Sigmoid colon (tissue), 4 donors: ENCODE measurements around the gene PPFIBP2.

Source experiments
- EP300 ChIP-seq, 4 donors: sonication (generic); formaldehyde crosslinking; IDR thresholded peaks; one replicate each; pipeline ENCODE4 v1.6.1; 2017; ENCODE audit warnings: antibody characterized with exemption in 4 of 4
- TF ChIP-seq, protein P1 (sequence below), 4 experiments: fragments of 450-650 bp in 3 of 4; fragments of 200-600 bp in 1 of 4; IDR thresholded peaks; one replicate each; pipeline ENCODE4 v1.5.1; 2016 to 2019; ENCODE audit warnings: antibody characterized with exemption in 4 of 4, mild to moderate bottlenecking in 3 of 4, moderate library complexity in 2 of 4

DNA sequence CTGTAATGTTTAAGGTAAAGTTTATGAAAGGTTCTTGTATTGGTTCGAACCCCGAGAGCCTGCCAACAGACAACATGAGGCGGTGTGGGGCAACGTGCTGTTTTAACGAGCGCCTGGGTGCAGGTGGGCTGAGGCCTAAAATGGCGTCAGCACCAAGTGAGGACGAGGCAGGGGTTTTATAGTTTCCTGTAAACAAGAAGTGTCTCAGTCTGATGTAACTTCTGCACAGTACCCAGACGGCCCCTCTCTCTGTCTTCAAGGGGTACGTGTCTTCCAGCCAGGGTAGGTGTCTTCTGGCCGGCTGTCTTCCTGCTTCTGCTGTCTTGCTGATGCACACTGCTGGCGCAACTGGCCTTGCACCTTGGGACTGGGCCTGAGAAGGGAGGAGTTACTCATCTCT is 2.7 kb downstream of the PPFIBP2 start:
- TF ChIP-seq, protein P1, sequence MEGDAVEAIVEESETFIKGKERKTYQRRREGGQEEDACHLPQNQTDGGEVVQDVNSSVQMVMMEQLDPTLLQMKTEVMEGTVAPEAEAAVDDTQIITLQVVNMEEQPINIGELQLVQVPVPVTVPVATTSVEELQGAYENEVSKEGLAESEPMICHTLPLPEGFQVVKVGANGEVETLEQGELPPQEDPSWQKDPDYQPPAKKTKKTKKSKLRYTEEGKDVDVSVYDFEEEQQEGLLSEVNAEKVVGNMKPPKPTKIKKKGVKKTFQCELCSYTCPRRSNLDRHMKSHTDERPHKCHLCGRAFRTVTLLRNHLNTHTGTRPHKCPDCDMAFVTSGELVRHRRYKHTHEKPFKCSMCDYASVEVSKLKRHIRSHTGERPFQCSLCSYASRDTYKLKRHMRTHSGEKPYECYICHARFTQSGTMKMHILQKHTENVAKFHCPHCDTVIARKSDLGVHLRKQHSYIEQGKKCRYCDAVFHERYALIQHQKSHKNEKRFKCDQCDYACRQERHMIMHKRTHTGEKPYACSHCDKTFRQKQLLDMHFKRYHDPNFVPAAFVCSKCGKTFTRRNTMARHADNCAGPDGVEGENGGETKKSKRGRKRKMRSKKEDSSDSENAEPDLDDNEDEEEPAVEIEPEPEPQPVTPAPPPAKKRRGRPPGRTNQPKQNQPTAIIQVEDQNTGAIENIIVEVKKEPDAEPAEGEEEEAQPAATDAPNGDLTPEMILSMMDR (IDR thresholded peaks at IDR 0.05), result no peak
- TF ChIP-seq EP300 (IDR thresholded peaks at IDR 0.05), result no peak
